CD4-positive, alpha-beta T cell (primary cell): Measurements from ENCODE around the gene PPM1F. TPM values are rescaled to one million over a fixed set of nuclear protein-coding genes. Genes with fewer than 3 reads are reported as not detected.
A peak's percentile ranks its signal among the peaks of the same experiment; 100 is the strongest.

ENCODE experiments used
- ATAC-seq: fragments of 200-7000 bp; cut with Tn5 transposase; one replicate; pipeline ENCODE4 v1.10.0; 2022; ENCODE audit warnings: mild to moderate bottlenecking; ENCODE audit not compliant: poor library complexity
- CTCF ChIA-PET: fragments of 350-600 bp; sonication (Branson Sonifier 250); formaldehyde crosslinking; loops from one replicate; lab custom pipeline; 2021; ENCODE audit warnings: antibody characterized with exemption, inconsistent platforms; lab: Charles Lee
- POLR2A ChIA-PET: fragments of 350-600 bp; sonication (Branson Sonifier 250); formaldehyde crosslinking; loops from one replicate; lab custom pipeline; 2021; ENCODE audit warnings: antibody characterized with exemption, inconsistent platforms; lab: Charles Lee
- DNase-seq, 14 experiments: peaks; one replicate each; pipeline ENCODE4 v3.0.0-alpha.2; 2013 to 2020; ENCODE audit warnings: mixed read lengths in 2 of 14
- H3K27ac ChIP-seq, 2 donors: one replicate each; pipeline versions ENCODE4 v1.5.1 to v1.7.0; 2013; ENCODE audit warnings: low read length in 2 of 2, low read depth in 1 of 2, mild to moderate bottlenecking in 1 of 2
- H3K27me3 ChIP-seq, 2 experiments: 1 replicate in 1 of 2; 2 replicates in 1 of 2; pipeline versions ENCODE4 v1.6.1 to v1.7.0; 2013; ENCODE audit warnings: low read length in 2 of 2, control low read depth in 1 of 2, mild to moderate bottlenecking in 1 of 2, moderate library complexity in 1 of 2; ENCODE audit not compliant: insufficient read depth in 2 of 2, control insufficient read depth in 1 of 2
- H3K36me3 ChIP-seq: one replicate; pipeline ENCODE4 v1.6.1; 2013; ENCODE audit warnings: low read length, control low read depth; ENCODE audit not compliant: insufficient read depth
- H3K4me1 ChIP-seq: one replicate; pipeline ENCODE4 v1.6.1; 2013; ENCODE audit warnings: low read length, control low read depth; ENCODE audit not compliant: insufficient read depth
- H3K4me3 ChIP-seq: one replicate; pipeline ENCODE4 v1.5.1; 2013; ENCODE audit warnings: mild to moderate bottlenecking, low read length, moderate library complexity
- H3K9me3 ChIP-seq, 2 experiments: 1 replicate in 1 of 2; 2 replicates in 1 of 2; pipeline versions ENCODE4 v1.6.1 to v1.7.0; 2013; ENCODE audit warnings: low read length in 2 of 2, mild to moderate bottlenecking in 2 of 2, control low read depth in 1 of 2, moderate library complexity in 1 of 2; ENCODE audit not compliant: control insufficient read depth in 1 of 2, insufficient read depth in 1 of 2
- H3K27ac Mint-ChIP-seq: one replicate; pipeline ENCODE4 v1.8.0; 2020; ENCODE audit warnings: mixed read lengths
- H3K27me3 Mint-ChIP-seq: one replicate; pipeline ENCODE4 v1.8.0; 2021; ENCODE audit warnings: mixed read lengths
- H3K36me3 Mint-ChIP-seq: one replicate; pipeline ENCODE4 v1.8.0; 2021; ENCODE audit warnings: low read depth, mixed read lengths
- H3K4me1 Mint-ChIP-seq: one replicate; pipeline ENCODE4 v1.8.0; 2021; ENCODE audit warnings: low read depth, mixed read lengths
- H3K4me3 Mint-ChIP-seq: one replicate; pipeline ENCODE4 v1.8.0; 2020; ENCODE audit warnings: mild to moderate bottlenecking, mixed read lengths
- H3K9me3 Mint-ChIP-seq: one replicate; pipeline ENCODE4 v1.8.0; 2020; ENCODE audit warnings: mixed read lengths
- CTCF ChIP-seq: fragments of 200-600 bp; IDR thresholded peaks from one replicate; pipeline ENCODE4 v1.8.0; 2022; ENCODE audit warnings: antibody characterized with exemption, mild to moderate bottlenecking
- intact Hi-C, 2 experiments: fragments of 100-400 bp; cut with DNase I in 1 of 2; cut with micrococcal nuclease in 1 of 2; formaldehyde crosslinking; loops; one replicate each; pipeline versions ENCODE4 v1.15.1 to v1.9.0; 2023 to 2025; cut with DNase I, micrococcal nuclease
- total RNA-seq, 174 experiments: library from RNA in 2 of 174; stranded (reverse) in 2 of 174; gene quantifications; one replicate each; pipeline ENCODE4 v1.2.3 and lab custom pipeline; 2021 to 2026

Gene PPM1F
- total RNA-seq, 2 experiments from 2014 or later = 18.0 to 18.3 TPM

GRCh38 chr22:21939461-21939913 lies 13.2 kb downstream of the PPM1F start:
- no peaks in the 10 kb centered on the region for H3K27me3 Mint-ChIP-seq
- intact Hi-C loops = loop anchor here in 1 of 2 experiments (2.0 kb wide), 1 partner anchor 13 kb away; the partner anchor contains the start of gene PPM1F
- H3K9me3 Mint-ChIP-seq = no peaks in the 10 kb centered on the region
- DNase-seq (peak in 2 of 14 experiments; percentile 66 to 70), ATAC-seq (no peak)
- peak overlapping the region; percentile 51 for H3K4me3 Mint-ChIP-seq
- peaks cover 32% of the 10 kb centered on the region for H3K36me3 Mint-ChIP-seq
- TF ChIP-seq CTCF = no peak
- H3K27me3 ChIP-seq = no peaks in the 10 kb centered on the region
- ChIA-PET CTCF (interaction anchor here (0.5 to 8.0 kb wide), 3 partner anchors 12 to 154 kb away, joined by 3 to 117 read pairs (median 4); partner anchors contain the start of gene PPM1F), POLR2A (interaction anchor here (3.6 kb wide), 1 partner anchor 14 kb away, joined by 26 read pairs; the partner anchor contains the start of gene PPM1F)
- peaks cover 4% of the 10 kb centered on the region for H3K36me3 ChIP-seq
- H3K9me3 ChIP-seq = no peaks in the 10 kb centered on the region
- peaks cover 55% of the 10 kb centered on the region for H3K4me1 ChIP-seq
- H3K27ac Mint-ChIP-seq = peak overlapping the region; percentile 79
- peak overlapping the region in 1 of 2 donors; percentile 23 for H3K27ac ChIP-seq
- peaks cover 37% of the 10 kb centered on the region for H3K4me1 Mint-ChIP-seq
- H3K4me3 ChIP-seq = no peak overlapping the region

- ATAC-seq = no peak
These were observed 13.7 kb downstream of the PPM1F start for GRCh38 chr22:21938906-21939305.

More at GRCh38 chr22:21938906-21939305, 13.7 kb downstream of the PPM1F start:
- H3K36me3 ChIP-seq = peaks cover 8% of the 10 kb centered on the region
- no peaks in the 10 kb centered on the region for H3K9me3 Mint-ChIP-seq
- no peaks in the 10 kb centered on the region for H3K27me3 ChIP-seq
- no peaks in the 10 kb centered on the region for H3K9me3 ChIP-seq
- H3K4me1 Mint-ChIP-seq = peaks cover 37% of the 10 kb centered on the region
- POLR2A ChIA-PET = interaction anchor here (3.6 kb wide), 1 partner anchor 14 kb away, joined by 26 read pairs; the partner anchor contains the start of gene PPM1F
- intact Hi-C loops = loop anchor here (1.0 to 2.0 kb wide), 3 partner anchors 13 to 226 kb away; partner anchors contain the start of gene PPM1F (in 2 of the 2)
- CTCF ChIA-PET = interaction anchor here (0.8 to 8.0 kb wide), 4 partner anchors 9 to 171 kb away, joined by 3 to 117 read pairs (median 5); partner anchors contain the start of genes PPM1F and TOP3B
- peaks cover 55% of the 10 kb centered on the region for H3K4me1 ChIP-seq
- peaks cover 29% of the 10 kb centered on the region for H3K36me3 Mint-ChIP-seq
- no peak for TF ChIP-seq CTCF
- H3K27ac ChIP-seq = peak overlapping the region in 1 of 2 donors; percentile 23
- peak overlapping the region; percentile 79 for H3K27ac Mint-ChIP-seq
- peak overlapping the region; percentile 78 for H3K4me3 Mint-ChIP-seq
- no peak for DNase-seq
- H3K27me3 Mint-ChIP-seq = no peaks in the 10 kb centered on the region
- H3K4me3 ChIP-seq = no peak overlapping the region
